ENCODE measurements around the gene GATA5.

Gene GATA5

GRCh38 chr20:62416651-62417637, 58.9 kb downstream of the GATA5 start:
- DNase-seq (ENCODE audit: low read depth): no peak
- H3K4me3 ChIP-seq (ENCODE audit: low read depth, low read length): no peak overlapping the region
- TF ChIP-seq CTCF (IDR thresholded peaks at IDR 0.05; ENCODE audit: control insufficient read depth, extremely low read depth, insufficient read depth): no peak

GRCh38 chr20:62415354-62416111, 60.3 kb downstream of the GATA5 start:
- no peak for TF ChIP-seq CTCF (IDR thresholded peaks at IDR 0.05; ENCODE audit: control insufficient read depth, extremely low read depth, insufficient read depth)
- H3K4me3 ChIP-seq (ENCODE audit: low read depth, low read length): no peak overlapping the region
- no peak for DNase-seq (ENCODE audit: low read depth)

GRCh38 chr20:62413896-62414481, 61.8 kb downstream of the GATA5 start:
- no peak for DNase-seq (ENCODE audit: low read depth)
- no peak overlapping the region for H3K4me3 ChIP-seq (ENCODE audit: low read depth, low read length)
- TF ChIP-seq CTCF (IDR thresholded peaks at IDR 0.05; ENCODE audit: control insufficient read depth, extremely low read depth, insufficient read depth): 0 out of 2 replicates have a peak, but pooled peaks have one; percentile 14
